Adrenal gland (tissue), 5 donors: ENCODE results near the gene BOK.

Experiments
- CTCF ChIP-seq, 6 experiments: fragments of 450-650 bp in 4 of 6; fragments of 200-600 bp in 2 of 6; sonication (generic) in 1 of 6; IDR thresholded peaks; 1 replicate in 5 of 6; 2 replicates in 1 of 6; pipeline versions ENCODE4 v1.5.1 to v1.8.0; 2016 to 2021; ENCODE audit warnings: antibody characterized with exemption in 6 of 6, mild to moderate bottlenecking in 2 of 6, moderate library complexity in 1 of 6
- POLR2A ChIP-seq, 2 donors: fragments of 450-650 bp; IDR thresholded peaks; one replicate each; pipeline ENCODE4 v1.6.1; 2017; ENCODE audit warnings: antibody characterized with exemption in 2 of 2, mild to moderate bottlenecking in 2 of 2, moderate library complexity in 1 of 2
- donor health status: DM: no; HTN: no; CAD: no.

- TF ChIP-seq CTCF (IDR thresholded peaks at IDR 0.05) (no peak), POLR2A (IDR thresholded peaks at IDR 0.05) (no peak)
Observed at GRCh38 chr2:241613017-241613780, 54.7 kb downstream of the BOK start.
